ENCODE data around the gene ETHE1. TPM values are rescaled to one million over a fixed set of nuclear protein-coding genes. Genes with fewer than 3 reads are reported as not detected.

ETHE1 gene
- polyA plus RNA-seq, 1 donor from 2014 or later = 40.9 TPM

- TF ChIP-seq, protein P1, sequence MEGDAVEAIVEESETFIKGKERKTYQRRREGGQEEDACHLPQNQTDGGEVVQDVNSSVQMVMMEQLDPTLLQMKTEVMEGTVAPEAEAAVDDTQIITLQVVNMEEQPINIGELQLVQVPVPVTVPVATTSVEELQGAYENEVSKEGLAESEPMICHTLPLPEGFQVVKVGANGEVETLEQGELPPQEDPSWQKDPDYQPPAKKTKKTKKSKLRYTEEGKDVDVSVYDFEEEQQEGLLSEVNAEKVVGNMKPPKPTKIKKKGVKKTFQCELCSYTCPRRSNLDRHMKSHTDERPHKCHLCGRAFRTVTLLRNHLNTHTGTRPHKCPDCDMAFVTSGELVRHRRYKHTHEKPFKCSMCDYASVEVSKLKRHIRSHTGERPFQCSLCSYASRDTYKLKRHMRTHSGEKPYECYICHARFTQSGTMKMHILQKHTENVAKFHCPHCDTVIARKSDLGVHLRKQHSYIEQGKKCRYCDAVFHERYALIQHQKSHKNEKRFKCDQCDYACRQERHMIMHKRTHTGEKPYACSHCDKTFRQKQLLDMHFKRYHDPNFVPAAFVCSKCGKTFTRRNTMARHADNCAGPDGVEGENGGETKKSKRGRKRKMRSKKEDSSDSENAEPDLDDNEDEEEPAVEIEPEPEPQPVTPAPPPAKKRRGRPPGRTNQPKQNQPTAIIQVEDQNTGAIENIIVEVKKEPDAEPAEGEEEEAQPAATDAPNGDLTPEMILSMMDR (IDR thresholded peaks at IDR 0.05; ENCODE audit: poor library complexity, severe bottlenecking) = no peak
- no peak for TF ChIP-seq EZH2 (IDR thresholded peaks at IDR 0.05; ENCODE audit: borderline replicate concordance, insufficient read depth, low read length, poor library complexity, severe bottlenecking)
These were observed 52.5 kb downstream of the ETHE1 start (continued) for GRCh38 chr19:43474487-43474886.

GRCh38 chr19:43471091-43471490, 55.9 kb downstream of the ETHE1 start:
- no peaks in the 10 kb centered on the region for H3K9me3 ChIP-seq (ENCODE audit: low read length)
- H3K27me3 ChIP-seq (ENCODE audit: insufficient read depth, low read depth, low read length) = no peaks in the 10 kb centered on the region
- H3K9me2 ChIP-seq (ENCODE audit: insufficient read depth, low read length) = no peaks in the 10 kb centered on the region
- H3K27ac ChIP-seq (ENCODE audit: low read length) = no peak overlapping the region
- H4K20me1 ChIP-seq (ENCODE audit: insufficient read depth) = no peaks in the 10 kb centered on the region
- H3K36me3 ChIP-seq (ENCODE audit: insufficient read depth, low read length) = no peaks in the 10 kb centered on the region
- no peaks in the 10 kb centered on the region for H3F3A ChIP-seq (ENCODE audit: insufficient read depth, low read length, poor library complexity, severe bottlenecking)
- H3K79me2 ChIP-seq (replicated peaks; ENCODE audit: insufficient read depth, low read length) = no peaks in the 10 kb centered on the region
- TF ChIP-seq MXI1 (conservative IDR thresholded peaks at IDR 0.05; ENCODE audit: poor library complexity, severe bottlenecking) = no peak
- TF ChIP-seq POLR2AphosphoS5 (IDR thresholded peaks at IDR 0.05) = no peak
- no peak for TF ChIP-seq REST (IDR thresholded peaks at IDR 0.05; ENCODE audit: borderline replicate concordance)
- TF ChIP-seq TAF1 (IDR thresholded peaks at IDR 0.05; ENCODE audit: low read depth) = no peak
- TF ChIP-seq EZH2 (IDR thresholded peaks at IDR 0.05; ENCODE audit: borderline replicate concordance, insufficient read depth, low read length, poor library complexity, severe bottlenecking) = no peak
- no peak for TF ChIP-seq EP300 (conservative IDR thresholded peaks at IDR 0.05; ENCODE audit: poor library complexity, severe bottlenecking)
- TF ChIP-seq, protein P1 (IDR thresholded peaks at IDR 0.05; ENCODE audit: poor library complexity, severe bottlenecking) = no peak
- no peak for TF ChIP-seq SMC3 (conservative IDR thresholded peaks at IDR 0.05; ENCODE audit: poor library complexity)
- no peak for TF ChIP-seq RAD21 (conservative IDR thresholded peaks at IDR 0.05)
- no peak overlapping the region for H2AFZ ChIP-seq (ENCODE audit: low read depth, low read length)
- H3K4me2 ChIP-seq (ENCODE audit: low read length) = no peak overlapping the region
- H3K4me3 ChIP-seq (ENCODE audit: low read length) = no peak overlapping the region
- H3K9ac ChIP-seq (ENCODE audit: low read length) = no peak overlapping the region

GRCh38 chr19:43470288-43470687, 56.7 kb downstream of the ETHE1 start:
- Histone ChIP-seq H3K27me3 (ENCODE audit: insufficient read depth, low read depth, low read length) (no peaks in the 10 kb centered on the region), H3F3A (ENCODE audit: insufficient read depth, low read length, poor library complexity, severe bottlenecking) (no peaks in the 10 kb centered on the region), H3K27ac (ENCODE audit: low read length) (no peak overlapping the region), H2AFZ (ENCODE audit: low read depth, low read length) (no peak overlapping the region), H3K79me2 (replicated peaks; ENCODE audit: insufficient read depth, low read length) (no peaks in the 10 kb centered on the region), H3K4me2 (ENCODE audit: low read length) (no peak overlapping the region), H4K20me1 (ENCODE audit: insufficient read depth) (no peaks in the 10 kb centered on the region), H3K36me3 (ENCODE audit: insufficient read depth, low read length) (no peaks in the 10 kb centered on the region), H3K9ac (ENCODE audit: low read length) (no peak overlapping the region), H3K9me2 (ENCODE audit: insufficient read depth, low read length) (no peaks in the 10 kb centered on the region), H3K4me3 (ENCODE audit: low read length) (no peak overlapping the region), H3K9me3 (ENCODE audit: low read length) (no peaks in the 10 kb centered on the region)
- TF ChIP-seq RAD21 (conservative IDR thresholded peaks at IDR 0.05) (no peak), POLR2AphosphoS5 (IDR thresholded peaks at IDR 0.05) (no peak), EP300 (conservative IDR thresholded peaks at IDR 0.05; ENCODE audit: poor library complexity, severe bottlenecking) (no peak), MXI1 (conservative IDR thresholded peaks at IDR 0.05; ENCODE audit: poor library complexity, severe bottlenecking) (no peak), SMC3 (conservative IDR thresholded peaks at IDR 0.05; ENCODE audit: poor library complexity) (no peak), REST (IDR thresholded peaks at IDR 0.05; ENCODE audit: borderline replicate concordance) (no peak), TAF1 (IDR thresholded peaks at IDR 0.05; ENCODE audit: low read depth) (no peak), EZH2 (IDR thresholded peaks at IDR 0.05; ENCODE audit: borderline replicate concordance, insufficient read depth, low read length, poor library complexity, severe bottlenecking) (no peak)
- TF ChIP-seq, protein P1 (IDR thresholded peaks at IDR 0.05; ENCODE audit: poor library complexity, severe bottlenecking) = no peak
